ENCODE measurements around the gene CCK.

Gene CCK

DNA sequence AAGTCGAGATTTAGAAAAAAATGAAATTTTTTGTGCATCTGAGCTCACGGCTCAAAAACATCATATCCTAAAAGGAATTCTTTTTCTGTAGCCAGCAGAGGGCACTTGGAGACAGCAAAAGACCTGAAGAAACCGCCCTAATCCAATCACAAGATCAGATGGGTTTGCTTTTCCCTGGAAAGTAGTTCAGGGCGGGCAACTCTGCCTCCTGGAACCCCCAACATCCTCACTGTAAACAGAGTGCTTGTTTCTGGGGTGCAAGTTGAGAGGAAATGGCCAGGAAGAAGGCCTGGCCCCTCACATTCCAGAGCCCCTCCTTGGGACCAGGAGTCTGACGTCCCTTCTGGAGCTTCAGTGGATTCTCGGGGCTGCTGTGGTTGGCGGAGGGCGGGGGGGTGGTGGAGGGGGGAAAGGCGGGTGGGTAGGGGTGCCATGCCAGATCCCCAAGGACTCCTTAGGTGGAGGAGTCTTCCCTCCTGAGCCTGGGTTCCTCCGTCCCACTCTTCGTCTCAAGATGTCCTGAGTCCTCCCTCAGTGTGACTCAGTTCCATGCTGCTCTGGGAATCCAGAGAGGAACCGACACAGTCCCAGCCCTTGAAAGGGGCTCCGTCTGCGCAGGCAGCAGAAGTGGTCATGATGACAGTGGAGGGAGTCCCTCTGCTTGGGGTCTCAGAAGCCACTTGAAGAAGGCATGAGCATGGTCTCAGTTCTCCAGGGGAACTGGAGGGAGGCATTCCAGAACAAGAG is 35.9 kb downstream of the CCK start:
- peak; percentile 84 for ATAC-seq
- TF ChIP-seq, protein P1, sequence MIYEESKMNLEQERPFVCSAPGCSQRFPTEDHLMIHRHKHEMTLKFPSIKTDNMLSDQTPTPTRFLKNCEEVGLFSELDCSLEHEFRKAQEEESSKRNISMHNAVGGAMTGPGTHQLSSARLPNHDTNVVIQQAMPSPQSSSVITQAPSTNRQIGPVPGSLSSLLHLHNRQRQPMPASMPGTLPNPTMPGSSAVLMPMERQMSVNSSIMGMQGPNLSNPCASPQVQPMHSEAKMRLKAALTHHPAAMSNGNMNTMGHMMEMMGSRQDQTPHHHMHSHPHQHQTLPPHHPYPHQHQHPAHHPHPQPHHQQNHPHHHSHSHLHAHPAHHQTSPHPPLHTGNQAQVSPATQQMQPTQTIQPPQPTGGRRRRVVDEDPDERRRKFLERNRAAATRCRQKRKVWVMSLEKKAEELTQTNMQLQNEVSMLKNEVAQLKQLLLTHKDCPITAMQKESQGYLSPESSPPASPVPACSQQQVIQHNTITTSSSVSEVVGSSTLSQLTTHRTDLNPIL (CRISPR knock-in tag; IDR thresholded peaks at IDR 0.05; ENCODE audit: low read depth), result no peak
- TF ChIP-seq, protein P2, sequence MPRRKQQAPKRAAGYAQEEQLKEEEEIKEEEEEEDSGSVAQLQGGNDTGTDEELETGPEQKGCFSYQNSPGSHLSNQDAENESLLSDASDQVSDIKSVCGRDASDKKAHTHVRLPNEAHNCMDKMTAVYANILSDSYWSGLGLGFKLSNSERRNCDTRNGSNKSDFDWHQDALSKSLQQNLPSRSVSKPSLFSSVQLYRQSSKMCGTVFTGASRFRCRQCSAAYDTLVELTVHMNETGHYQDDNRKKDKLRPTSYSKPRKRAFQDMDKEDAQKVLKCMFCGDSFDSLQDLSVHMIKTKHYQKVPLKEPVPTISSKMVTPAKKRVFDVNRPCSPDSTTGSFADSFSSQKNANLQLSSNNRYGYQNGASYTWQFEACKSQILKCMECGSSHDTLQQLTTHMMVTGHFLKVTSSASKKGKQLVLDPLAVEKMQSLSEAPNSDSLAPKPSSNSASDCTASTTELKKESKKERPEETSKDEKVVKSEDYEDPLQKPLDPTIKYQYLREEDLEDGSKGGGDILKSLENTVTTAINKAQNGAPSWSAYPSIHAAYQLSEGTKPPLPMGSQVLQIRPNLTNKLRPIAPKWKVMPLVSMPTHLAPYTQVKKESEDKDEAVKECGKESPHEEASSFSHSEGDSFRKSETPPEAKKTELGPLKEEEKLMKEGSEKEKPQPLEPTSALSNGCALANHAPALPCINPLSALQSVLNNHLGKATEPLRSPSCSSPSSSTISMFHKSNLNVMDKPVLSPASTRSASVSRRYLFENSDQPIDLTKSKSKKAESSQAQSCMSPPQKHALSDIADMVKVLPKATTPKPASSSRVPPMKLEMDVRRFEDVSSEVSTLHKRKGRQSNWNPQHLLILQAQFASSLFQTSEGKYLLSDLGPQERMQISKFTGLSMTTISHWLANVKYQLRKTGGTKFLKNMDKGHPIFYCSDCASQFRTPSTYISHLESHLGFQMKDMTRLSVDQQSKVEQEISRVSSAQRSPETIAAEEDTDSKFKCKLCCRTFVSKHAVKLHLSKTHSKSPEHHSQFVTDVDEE (CRISPR knock-in tag; IDR thresholded peaks at IDR 0.05), result no peak
- TF ChIP-seq SNAI2 (CRISPR knock-in tag; IDR thresholded peaks at IDR 0.05) (no peak), ISL1 (CRISPR knock-in tag; IDR thresholded peaks at IDR 0.05) (no peak), ZNF8 (CRISPR knock-in tag; IDR thresholded peaks at IDR 0.05) (no peak), PPARA (CRISPR knock-in tag; IDR thresholded peaks at IDR 0.05; ENCODE audit: borderline replicate concordance) (no peak), TCF4 (CRISPR knock-in tag; IDR thresholded peaks at IDR 0.05; ENCODE audit: borderline replicate concordance) (no peak)

DNA sequence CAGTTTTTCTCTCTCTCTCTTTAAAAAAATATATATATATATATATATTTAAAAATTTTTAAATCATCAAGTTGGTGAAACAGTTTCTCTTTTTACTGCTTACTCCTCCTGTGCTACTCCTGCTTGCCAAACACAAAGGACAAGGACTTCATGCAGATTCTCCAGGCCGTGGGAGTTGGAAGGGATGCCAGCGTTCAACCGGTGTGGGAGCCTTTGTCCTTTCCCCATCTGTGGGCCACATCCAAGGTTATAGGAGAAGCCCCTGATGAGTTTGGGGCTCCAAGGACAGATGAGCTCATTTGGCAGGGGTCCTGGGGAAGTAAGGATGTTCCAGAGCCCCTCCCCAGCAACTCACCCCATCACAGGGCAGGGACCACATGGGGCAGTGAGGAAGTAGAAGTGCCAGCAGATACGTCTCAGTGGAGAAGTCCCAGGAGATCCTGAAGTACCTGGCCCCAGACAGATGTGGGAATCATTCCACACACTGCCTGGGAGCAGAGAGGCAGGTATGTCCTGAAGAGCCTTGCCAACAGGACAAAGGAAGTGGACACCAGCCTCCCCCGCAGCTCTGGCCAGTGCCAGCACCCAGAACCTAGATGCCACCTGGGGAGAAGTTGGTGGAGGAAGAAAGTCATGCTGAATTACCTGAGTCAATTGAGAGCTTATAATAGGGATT is 36.6 kb downstream of the CCK start:
- ATAC-seq, result peak; percentile 31

DNA sequence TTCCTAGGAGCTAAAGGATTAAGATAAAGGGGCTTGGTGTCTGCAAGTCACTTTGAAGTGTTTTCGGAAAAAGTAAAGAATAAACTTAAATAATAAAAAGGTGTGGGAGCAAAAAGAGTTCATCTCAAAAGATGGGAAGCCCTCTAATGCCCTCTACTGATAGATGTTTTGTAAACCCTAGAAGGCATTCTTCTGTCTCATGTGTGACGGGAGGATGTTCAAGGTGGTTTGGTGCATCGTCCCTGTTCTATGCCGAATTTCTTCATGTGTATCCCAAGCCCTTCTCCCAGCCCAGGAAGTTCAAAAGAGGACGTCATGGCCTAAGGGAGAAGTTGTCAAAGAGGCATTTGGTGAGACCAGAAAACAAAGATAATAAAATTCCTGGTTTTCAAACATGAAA is 37.2 kb downstream of the CCK start:
- no peak for TF ChIP-seq ZNF70 (CRISPR knock-in tag; IDR thresholded peaks at IDR 0.05)
- TF ChIP-seq ZFP3 (CRISPR knock-in tag; IDR thresholded peaks at IDR 0.05), result no peak
- TF ChIP-seq PPARA (CRISPR knock-in tag; IDR thresholded peaks at IDR 0.05; ENCODE audit: borderline replicate concordance), result no peak
- no peak for TF ChIP-seq TCF4 (CRISPR knock-in tag; IDR thresholded peaks at IDR 0.05; ENCODE audit: borderline replicate concordance)
- no peak for TF ChIP-seq ZNF565 (CRISPR knock-in tag; conservative IDR thresholded peaks at IDR 0.05; ENCODE audit: low read depth)
- no peak for ATAC-seq

More for the DNA sequence above, 36.6 kb downstream of the CCK start:
- TF ChIP-seq ARNTL (CRISPR knock-in tag; IDR thresholded peaks at IDR 0.05; ENCODE audit: borderline replicate concordance, low read depth), result no peak
- no peak for TF ChIP-seq ZNF70 (CRISPR knock-in tag; IDR thresholded peaks at IDR 0.05)

DNA sequence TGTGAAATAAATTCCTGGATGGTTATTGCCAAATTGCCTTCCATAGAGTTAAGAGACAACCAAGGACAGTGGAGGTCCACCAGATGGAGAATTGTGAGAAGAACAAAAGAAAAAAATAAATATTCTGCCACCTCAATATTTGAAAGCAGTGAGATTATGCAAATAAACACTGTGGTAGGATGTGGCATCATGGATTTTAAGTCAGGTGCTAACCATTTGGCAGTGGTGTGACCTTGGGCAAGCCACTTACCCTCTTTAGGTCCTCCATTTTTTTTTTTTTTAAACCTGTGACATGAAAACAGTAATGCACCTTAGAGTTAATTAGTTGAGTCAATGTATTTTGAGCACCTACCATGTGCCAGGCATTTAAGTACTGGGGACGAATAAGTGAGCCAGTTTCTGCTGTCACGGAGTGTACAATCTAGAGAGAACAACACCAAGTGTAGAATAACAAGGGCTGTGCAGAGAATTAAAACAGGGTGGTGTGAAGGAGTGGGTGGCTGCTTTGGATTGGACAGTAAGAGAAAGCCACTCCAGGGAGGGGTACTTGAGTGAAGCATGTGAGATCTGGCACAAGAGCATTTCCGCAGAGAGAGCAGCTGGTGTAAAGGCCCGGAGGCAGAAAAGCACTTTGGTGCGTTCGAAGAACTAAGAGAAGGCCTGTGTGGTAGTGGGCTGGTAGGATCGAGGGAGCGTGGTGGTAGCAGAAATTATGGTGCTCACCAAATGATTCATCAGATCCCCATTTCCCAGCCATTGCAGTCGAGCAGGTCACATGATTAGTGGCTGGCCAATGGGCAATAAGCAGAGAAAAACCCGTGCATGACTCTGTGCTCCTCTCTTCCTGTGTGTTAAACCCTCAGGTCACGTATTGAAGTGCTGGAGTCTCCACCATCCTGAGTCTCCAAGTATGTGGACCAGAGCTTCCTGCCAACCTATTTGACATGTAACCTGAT is 39.2 kb downstream of the CCK start:
- no peak for TF ChIP-seq PPARA (CRISPR knock-in tag; IDR thresholded peaks at IDR 0.05; ENCODE audit: borderline replicate concordance)
- no peak for TF ChIP-seq RARB (CRISPR knock-in tag; IDR thresholded peaks at IDR 0.05)
- TF ChIP-seq BACH2 (CRISPR knock-in tag; IDR thresholded peaks at IDR 0.05; ENCODE audit: borderline replicate concordance), result no peak
- TF ChIP-seq, protein P1 (CRISPR knock-in tag; IDR thresholded peaks at IDR 0.05; ENCODE audit: low read depth), result no peak
- TF ChIP-seq CSDC2 (CRISPR knock-in tag; IDR thresholded peaks at IDR 0.05), result no peak
- ATAC-seq, result no peak

DNA sequence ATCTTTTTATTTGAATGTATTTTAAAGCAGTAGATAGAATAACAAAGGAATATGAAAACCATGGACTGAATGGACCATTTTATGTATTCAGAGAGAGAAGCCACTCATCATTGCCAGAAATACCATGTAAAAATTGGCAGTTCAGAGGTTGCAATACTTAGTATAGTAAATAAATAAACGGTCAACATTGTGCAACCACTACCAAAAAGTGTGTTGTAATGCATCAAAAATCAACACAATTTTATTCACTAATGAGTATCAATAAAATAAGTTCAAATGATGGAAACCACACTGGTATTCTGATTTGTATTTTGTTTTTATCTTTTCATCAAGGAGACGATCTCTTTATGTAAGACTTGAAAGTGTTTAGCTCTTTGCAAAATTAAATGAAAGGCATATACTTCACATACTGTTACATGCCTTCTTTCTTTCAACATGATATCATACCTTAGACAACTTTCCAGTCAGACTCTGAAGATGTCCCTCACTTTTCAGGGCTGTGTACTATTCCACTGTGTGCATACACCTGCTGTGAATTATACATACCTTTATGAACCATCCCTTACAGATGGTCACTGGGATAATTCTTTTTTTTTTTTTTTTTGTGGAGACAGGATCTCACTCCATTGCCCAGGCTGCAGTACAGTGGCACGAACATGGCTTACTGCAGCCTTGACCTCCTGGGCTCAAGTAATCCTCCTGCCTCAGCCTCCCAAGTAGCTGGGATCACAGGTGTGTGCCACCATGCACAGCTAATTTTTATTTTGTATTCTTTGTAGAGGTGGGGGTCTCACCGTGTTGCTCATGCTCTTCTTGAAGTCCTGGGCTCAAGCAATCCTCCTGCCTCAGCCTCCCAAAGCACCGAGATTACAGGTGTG is 40.3 kb downstream of the CCK start:
- no peak for ATAC-seq
- TF ChIP-seq, protein P3, sequence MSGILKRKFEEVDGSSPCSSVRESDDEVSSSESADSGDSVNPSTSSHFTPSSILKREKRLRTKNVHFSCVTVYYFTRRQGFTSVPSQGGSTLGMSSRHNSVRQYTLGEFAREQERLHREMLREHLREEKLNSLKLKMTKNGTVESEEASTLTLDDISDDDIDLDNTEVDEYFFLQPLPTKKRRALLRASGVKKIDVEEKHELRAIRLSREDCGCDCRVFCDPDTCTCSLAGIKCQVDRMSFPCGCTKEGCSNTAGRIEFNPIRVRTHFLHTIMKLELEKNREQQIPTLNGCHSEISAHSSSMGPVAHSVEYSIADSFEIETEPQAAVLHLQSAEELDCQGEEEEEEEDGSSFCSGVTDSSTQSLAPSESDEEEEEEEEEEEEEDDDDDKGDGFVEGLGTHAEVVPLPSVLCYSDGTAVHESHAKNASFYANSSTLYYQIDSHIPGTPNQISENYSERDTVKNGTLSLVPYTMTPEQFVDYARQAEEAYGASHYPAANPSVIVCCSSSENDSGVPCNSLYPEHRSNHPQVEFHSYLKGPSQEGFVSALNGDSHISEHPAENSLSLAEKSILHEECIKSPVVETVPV (CRISPR knock-in tag; IDR thresholded peaks at IDR 0.05), result no peak
- TF ChIP-seq TOX (CRISPR knock-in tag; IDR thresholded peaks at IDR 0.05; ENCODE audit: borderline replicate concordance), result no peak
- TF ChIP-seq PPARA (CRISPR knock-in tag; IDR thresholded peaks at IDR 0.05; ENCODE audit: borderline replicate concordance), result no peak
- TF ChIP-seq, protein P4, sequence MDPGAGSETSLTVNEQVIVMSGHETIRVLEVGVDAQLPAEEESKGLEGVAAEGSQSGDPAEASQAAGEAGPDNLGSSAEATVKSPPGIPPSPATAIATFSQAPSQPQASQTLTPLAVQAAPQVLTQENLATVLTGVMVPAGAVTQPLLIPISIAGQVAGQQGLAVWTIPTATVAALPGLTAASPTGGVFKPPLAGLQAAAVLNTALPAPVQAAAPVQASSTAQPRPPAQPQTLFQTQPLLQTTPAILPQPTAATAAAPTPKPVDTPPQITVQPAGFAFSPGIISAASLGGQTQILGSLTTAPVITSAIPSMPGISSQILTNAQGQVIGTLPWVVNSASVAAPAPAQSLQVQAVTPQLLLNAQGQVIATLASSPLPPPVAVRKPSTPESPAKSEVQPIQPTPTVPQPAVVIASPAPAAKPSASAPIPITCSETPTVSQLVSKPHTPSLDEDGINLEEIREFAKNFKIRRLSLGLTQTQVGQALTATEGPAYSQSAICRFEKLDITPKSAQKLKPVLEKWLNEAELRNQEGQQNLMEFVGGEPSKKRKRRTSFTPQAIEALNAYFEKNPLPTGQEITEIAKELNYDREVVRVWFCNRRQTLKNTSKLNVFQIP (CRISPR knock-in tag; IDR thresholded peaks at IDR 0.05; ENCODE audit: borderline replicate concordance, low read depth), result no peak
- peak; percentile 85 for TF ChIP-seq ZNF70 (CRISPR knock-in tag; IDR thresholded peaks at IDR 0.05)
- no peak for TF ChIP-seq BACH2 (CRISPR knock-in tag; IDR thresholded peaks at IDR 0.05; ENCODE audit: borderline replicate concordance)
- no peak for TF ChIP-seq OSR1 (CRISPR knock-in tag; IDR thresholded peaks at IDR 0.05)
